DND-41 (cell line): ENCODE measurements around the gene MREG.
"Not testable (repeated sequence)": the region's sequence is repeated elsewhere in the genome, so short reads cannot be mapped to it uniquely, and the experiment has no call there.

ENCODE experiments used
- ATAC-seq: fragments of 200-7000 bp; cut with Tn5 transposase; 3 replicates; pipeline ENCODE4 v1.9.1; 2021; ENCODE audit warnings: low read depth; ENCODE audit not compliant: insufficient read depth
- DNase-seq: peaks from one replicate; pipeline ENCODE4 v3.0.0-alpha.2; 2020
- H2AFZ ChIP-seq: 2 replicates; pipeline ENCODE4 v1.6.0; 2012; ENCODE audit warnings: low read depth, low read length
- H3K27ac ChIP-seq: 2 replicates; pipeline ENCODE4 v1.5.1; 2012; ENCODE audit warnings: low read length, inconsistent platforms
- H3K27me3 ChIP-seq: fragments of 200-600 bp; sonication (generic); 2 replicates; pipeline ENCODE4 v1.6.0; 2012; ENCODE audit warnings: low read length, mild to moderate bottlenecking, inconsistent platforms; ENCODE audit not compliant: insufficient read depth, poor library complexity
- H3K36me3 ChIP-seq: 2 replicates; pipeline ENCODE4 v1.5.1; 2012; ENCODE audit warnings: low read length, inconsistent platforms; ENCODE audit not compliant: insufficient read depth
- H3K4me1 ChIP-seq: 2 replicates; pipeline ENCODE4 v1.5.1; 2012; ENCODE audit warnings: mild to moderate bottlenecking, low read length; ENCODE audit not compliant: insufficient read depth
- H3K4me2 ChIP-seq: 2 replicates; pipeline ENCODE4 v1.6.0; 2012; ENCODE audit warnings: mild to moderate bottlenecking, moderate library complexity, low read length, inconsistent platforms; ENCODE audit not compliant: insufficient read depth
- H3K4me3 ChIP-seq, 2 experiments: fragments of 200-600 bp in 1 of 2; shearing (Covaris generic) in 1 of 2; 2 replicates each; pipeline ENCODE4 v1.5.1; 2012 to 2016; ENCODE audit warnings: inconsistent platforms in 2 of 2, low read length in 2 of 2, mild to moderate bottlenecking in 2 of 2, low read depth in 1 of 2, moderate library complexity in 1 of 2
- H3K79me2 ChIP-seq: 2 replicates; pipeline ENCODE4 v1.6.0; 2012; ENCODE audit warnings: low read length, inconsistent platforms; ENCODE audit not compliant: insufficient read depth
- H3K9ac ChIP-seq: 2 replicates; pipeline ENCODE4 v1.6.0; 2012; ENCODE audit warnings: low read depth, mild to moderate bottlenecking, inconsistent platforms, low read length, moderate library complexity
- H3K9me3 ChIP-seq: 2 replicates; pipeline ENCODE4 v1.5.1; 2012; ENCODE audit warnings: low read length, moderate library complexity, mild to moderate bottlenecking, inconsistent platforms; ENCODE audit not compliant: insufficient read depth, severe bottlenecking
- H4K20me1 ChIP-seq: 2 replicates; pipeline ENCODE4 v1.6.0; 2012; ENCODE audit warnings: low read length; ENCODE audit not compliant: insufficient read depth
- CTCF ChIP-seq: IDR thresholded peaks from 2 replicates; pipeline ENCODE4 v1.5.1; 2012; ENCODE audit warnings: borderline replicate concordance, low read length, moderate library complexity, mild to moderate bottlenecking; ENCODE audit not compliant: poor library complexity, severe bottlenecking; ENCODE audit errors: extremely low read depth
- EZH2 ChIP-seq: IDR thresholded peaks from 3 replicates; pipeline ENCODE4 v1.6.1; 2012; ENCODE audit warnings: borderline replicate concordance, low read depth, mild to moderate bottlenecking, moderate library complexity, low read length, inconsistent platforms; ENCODE audit not compliant: severe bottlenecking

The MREG gene

GRCh38 chr2:215997219-215997618 is 16.1 kb downstream of the MREG start:
- Histone ChIP-seq H3K4me1 (no peaks in the 10 kb centered on the region), H4K20me1 (peaks cover 5% of the 10 kb centered on the region; the same call in 1 of the 2 replicates), H3K9me3 (no peaks in the 10 kb centered on the region), H3K36me3 (peaks cover 22% of the 10 kb centered on the region), H3K9ac (no peak overlapping the region), H2AFZ (no peak overlapping the region), H3K4me3 (no peak overlapping the region), H3K27ac (no peak overlapping the region), H3K4me2 (no peak overlapping the region), H3K79me2 (peaks cover 2% of the 10 kb centered on the region; the same call in 1 of the 2 replicates), H3K27me3 (no peaks in the 10 kb centered on the region)
- no peak for TF ChIP-seq EZH2
- TF ChIP-seq CTCF, result no peak
- no peak for ATAC-seq
- DNase-seq, result no peak

GRCh38 chr2:215994911-215995310 is 18.4 kb downstream of the MREG start:
- Histone ChIP-seq H2AFZ (no peak overlapping the region), H3K36me3 (peaks cover 22% of the 10 kb centered on the region), H3K79me2 (no peaks in the 10 kb centered on the region), H3K9me3 (no peaks in the 10 kb centered on the region), H3K4me3 (no peak overlapping the region), H4K20me1 (0 out of 2 replicates have a peak, but pooled peaks cover 1% of the 10 kb centered on the region), H3K4me1 (no peaks in the 10 kb centered on the region), H3K9ac (no peak overlapping the region), H3K27ac (no peak overlapping the region), H3K4me2 (no peak overlapping the region), H3K27me3 (no peaks in the 10 kb centered on the region)
- DNase-seq (no peak), ATAC-seq (no peak)
- TF ChIP-seq CTCF (no peak), EZH2 (no peak)

GRCh38 chr2:215988556-215989207 is 24.7 kb downstream of the MREG start:
- not testable (repeated sequence) for H4K20me1 ChIP-seq, H3K27ac ChIP-seq, H3K27me3 ChIP-seq, ATAC-seq, H3K4me3 ChIP-seq, H3K79me2 ChIP-seq, H3K9me3 ChIP-seq, H3K9ac ChIP-seq, DNase-seq, H3K4me2 ChIP-seq, H3K4me1 ChIP-seq, H2AFZ ChIP-seq
- H3K36me3 ChIP-seq, result peaks cover 29% of the 10 kb centered on the region

- TF ChIP-seq CTCF, result no peak
- no peak for TF ChIP-seq EZH2
- no peak for ATAC-seq
Observed at GRCh38 chr2:215985257-215985656, 28.1 kb downstream of the MREG start.

More at GRCh38 chr2:215985257-215985656, 28.1 kb downstream of the MREG start:
- Histone ChIP-seq H3K4me2 (no peak overlapping the region), H3K36me3 (peaks cover 29% of the 10 kb centered on the region), H3K9me3 (peaks cover 5% of the 10 kb centered on the region), H3K4me3 (no peak overlapping the region), H3K9ac (no peak overlapping the region), H3K27me3 (no peaks in the 10 kb centered on the region), H4K20me1 (no peaks in the 10 kb centered on the region), H3K4me1 (no peaks in the 10 kb centered on the region), H2AFZ (no peak overlapping the region), H3K79me2 (0 out of 2 replicates have a peak, but pooled peaks cover 2% of the 10 kb centered on the region), H3K27ac (no peak overlapping the region)
- DNase-seq, result no peak
